HEK293 (cell line): ENCODE measurements around the gene DTNA.

Source experiments
- CTCF ChIA-PET: fragments of 350-600 bp; formaldehyde crosslinking; extraction: SDS; loops from one replicate; lab custom pipeline; 2021; ENCODE audit warnings: antibody characterized with exemption; lab: Yijun Ruan, JAX
- POLR2A ChIA-PET: fragments of 300-600 bp; formaldehyde crosslinking; extraction: SDS; loops from one replicate; lab custom pipeline; 2020; ENCODE audit warnings: antibody characterized with exemption, inconsistent platforms; lab: Yijun Ruan, JAX
- H3K27ac ChIP-seq: fragments of 200-500 bp; sonication (Bioruptor generic); 2 replicates; pipeline ENCODE4 v1.5.1; 2014; ENCODE audit warnings: low read depth, low read length, control low read depth, inconsistent platforms; ENCODE audit errors: extremely low read depth
- H3K36me3 ChIP-seq, 2 experiments: fragments of 200-500 bp in 1 of 2; sonication (Bioruptor generic) in 1 of 2; 1 replicate in 1 of 2; 2 replicates in 1 of 2; pipeline ENCODE4 v1.5.1; 2014 to 2017; ENCODE audit warnings: inconsistent platforms in 2 of 2, low read length in 2 of 2; ENCODE audit not compliant: control insufficient read depth in 2 of 2, insufficient read depth in 1 of 2
- H3K4me1 ChIP-seq: fragments of 200-500 bp; sonication (Bioruptor generic); 2 replicates; pipeline ENCODE4 v1.5.1; 2014; ENCODE audit warnings: mild to moderate bottlenecking, low read length, inconsistent platforms; ENCODE audit not compliant: control insufficient read depth, insufficient read depth
- H3K4me3 ChIP-seq: 2 replicates; pipeline ENCODE4 v1.5.1; 2011; ENCODE audit warnings: low read depth, mild to moderate bottlenecking, control low read depth, low read length, moderate library complexity
- H3K9me3 ChIP-seq: fragments of 200-500 bp; sonication (Bioruptor generic); 2 replicates; pipeline ENCODE4 v1.5.1; 2014; ENCODE audit warnings: low read depth, low read length, inconsistent platforms; ENCODE audit not compliant: control insufficient read depth, insufficient read depth
- BCL11B ChIP-seq: fragments of 450-650 bp; formaldehyde crosslinking; IDR thresholded peaks from 2 replicates; pipeline ENCODE4 v1.5.1; 2016; ENCODE audit warnings: low read depth, missing biosample characterization, missing genetic modification characterization
- FEZF1 ChIP-seq: fragments of 450-650 bp; formaldehyde crosslinking; IDR thresholded peaks from 2 replicates; pipeline ENCODE4 v1.5.1; 2016; ENCODE audit warnings: missing biosample characterization, missing genetic modification characterization
- GLIS2 ChIP-seq: fragments of 450-650 bp; formaldehyde crosslinking; IDR thresholded peaks from 2 replicates; pipeline ENCODE4 v1.5.1; 2016; ENCODE audit warnings: missing biosample characterization, missing genetic modification characterization
- HOXA7 ChIP-seq: sonication (generic); formaldehyde crosslinking; IDR thresholded peaks from 2 replicates; pipeline ENCODE4 v1.8.1; 2022; ENCODE audit warnings: missing genetic modification reagents, borderline replicate concordance
- HOXD13 ChIP-seq: sonication (generic); formaldehyde crosslinking; IDR thresholded peaks from 2 replicates; pipeline ENCODE4 v1.8.0; 2022; ENCODE audit warnings: missing genetic modification reagents, borderline replicate concordance
- IKZF3 ChIP-seq: fragments of 450-650 bp; IDR thresholded peaks from 2 replicates; pipeline ENCODE4 v1.5.0; 2018; ENCODE audit warnings: missing biosample characterization, mild to moderate bottlenecking, missing genetic modification characterization, moderate library complexity
- KLF1 ChIP-seq: fragments of 450-650 bp; formaldehyde crosslinking; IDR thresholded peaks from 2 replicates; pipeline ENCODE4 v1.5.1; 2016; ENCODE audit warnings: missing biosample characterization, missing genetic modification characterization
- MEIS1 ChIP-seq: sonication (generic); formaldehyde crosslinking; IDR thresholded peaks from 2 replicates; pipeline ENCODE4 v1.8.1; 2022; ENCODE audit warnings: missing genetic modification reagents, mild to moderate bottlenecking, borderline replicate concordance
- MYNN ChIP-seq: fragments of 450-650 bp; formaldehyde crosslinking; IDR thresholded peaks from 2 replicates; pipeline ENCODE4 v1.5.1; 2016; ENCODE audit warnings: missing biosample characterization, missing genetic modification characterization, borderline replicate concordance
- SALL2 ChIP-seq: fragments of 450-650 bp; formaldehyde crosslinking; IDR thresholded peaks from 2 replicates; pipeline ENCODE4 v1.5.0; 2017; ENCODE audit warnings: missing biosample characterization, mild to moderate bottlenecking, missing genetic modification characterization, borderline replicate concordance
- ZBTB21 ChIP-seq: fragments of 450-650 bp; formaldehyde crosslinking; IDR thresholded peaks from 2 replicates; pipeline ENCODE4 v1.5.1; 2017; ENCODE audit warnings: missing biosample characterization, missing genetic modification characterization
- ZIC2 ChIP-seq: fragments of 450-650 bp; formaldehyde crosslinking; IDR thresholded peaks from 2 replicates; pipeline ENCODE4 v1.5.1; 2016; ENCODE audit warnings: missing biosample characterization, missing genetic modification characterization
- ZNF138 ChIP-seq: fragments of 450-650 bp; formaldehyde crosslinking; IDR thresholded peaks from 2 replicates; pipeline ENCODE4 v1.5.1; 2016; ENCODE audit warnings: missing biosample characterization, missing genetic modification characterization, borderline replicate concordance
- ZNF175 ChIP-seq: fragments of 450-650 bp; formaldehyde crosslinking; IDR thresholded peaks from 2 replicates; pipeline ENCODE4 v1.5.1; 2016; ENCODE audit warnings: missing biosample characterization, missing genetic modification characterization
- ZNF211 ChIP-seq: fragments of 450-650 bp; formaldehyde crosslinking; IDR thresholded peaks from 2 replicates; pipeline ENCODE4 v1.5.1; 2016; ENCODE audit warnings: low read depth, missing biosample characterization, missing genetic modification characterization
- ZNF221 ChIP-seq: fragments of 450-650 bp; formaldehyde crosslinking; IDR thresholded peaks from 2 replicates; pipeline ENCODE4 v1.5.1; 2017; ENCODE audit warnings: missing biosample characterization, missing genetic modification characterization, borderline replicate concordance
- ZNF629 ChIP-seq: fragments of 450-650 bp; formaldehyde crosslinking; IDR thresholded peaks from 2 replicates; pipeline ENCODE4 v1.5.1; 2017; ENCODE audit warnings: missing biosample characterization, missing genetic modification characterization
- ZNF658 ChIP-seq: fragments of 450-650 bp; formaldehyde crosslinking; IDR thresholded peaks from 2 replicates; pipeline ENCODE4; 2016; ENCODE audit warnings: missing biosample characterization, missing genetic modification characterization
- TF ChIP-seq, protein P1 (sequence below): fragments of 450-650 bp; formaldehyde crosslinking; IDR thresholded peaks from 2 replicates; pipeline ENCODE4 v1.5.1; 2017; ENCODE audit warnings: missing biosample characterization, missing genetic modification characterization
- TF ChIP-seq, protein P2 (sequence below): fragments of 450-650 bp; formaldehyde crosslinking; IDR thresholded peaks from 2 replicates; pipeline ENCODE4 v1.5.1; 2017; ENCODE audit warnings: missing biosample characterization, missing genetic modification characterization
- TF ChIP-seq, protein P3 (sequence below): fragments of 450-650 bp; formaldehyde crosslinking; IDR thresholded peaks from 2 replicates; pipeline ENCODE4 v1.5.1; 2016; ENCODE audit warnings: missing biosample characterization, missing genetic modification characterization
- TF ChIP-seq, protein P4 (sequence below): fragments of 450-650 bp; formaldehyde crosslinking; IDR thresholded peaks from 2 replicates; pipeline ENCODE4 v1.5.1; 2017; ENCODE audit warnings: missing biosample characterization, missing genetic modification characterization
- TF ChIP-seq, protein P5 (sequence below): fragments of 450-650 bp; formaldehyde crosslinking; IDR thresholded peaks from 2 replicates; pipeline ENCODE4 v1.5.1; 2017; ENCODE audit warnings: missing biosample characterization, missing genetic modification characterization

DTNA gene

DNA sequence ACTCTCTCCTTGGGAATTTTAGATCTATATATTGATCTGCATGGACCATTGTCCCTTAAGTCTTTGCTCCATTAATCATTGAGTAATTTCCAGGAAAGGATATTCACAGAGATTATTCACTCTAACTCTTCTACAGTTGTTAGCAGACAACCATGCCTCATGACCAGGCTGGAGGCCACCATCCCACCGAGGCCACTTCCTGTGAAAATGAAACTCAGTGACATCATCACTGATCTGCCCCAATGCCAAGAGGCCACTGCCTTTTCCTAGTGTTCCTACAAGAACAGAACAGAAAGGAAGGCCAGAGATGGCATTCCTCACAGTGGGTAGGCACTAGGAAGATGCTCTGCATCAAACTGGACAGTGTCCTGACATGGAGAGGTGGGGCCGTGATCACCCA lies 161.3 kb downstream of the DTNA start:
- TF ChIP-seq MEIS1 (CRISPR knock-in tag) (no peak), ZNF221 (tag by site-specific recombination) (no peak), BCL11B (tag by site-specific recombination) (no peak), MYNN (tag by site-specific recombination) (no peak), ZBTB21 (no peak), SALL2 (tag by site-specific recombination) (no peak), FEZF1 (tag by site-specific recombination) (no peak), GLIS2 (no peak), ZNF211 (tag by site-specific recombination) (no peak), IKZF3 (tag by site-specific recombination) (no peak)
- TF ChIP-seq, protein P1, sequence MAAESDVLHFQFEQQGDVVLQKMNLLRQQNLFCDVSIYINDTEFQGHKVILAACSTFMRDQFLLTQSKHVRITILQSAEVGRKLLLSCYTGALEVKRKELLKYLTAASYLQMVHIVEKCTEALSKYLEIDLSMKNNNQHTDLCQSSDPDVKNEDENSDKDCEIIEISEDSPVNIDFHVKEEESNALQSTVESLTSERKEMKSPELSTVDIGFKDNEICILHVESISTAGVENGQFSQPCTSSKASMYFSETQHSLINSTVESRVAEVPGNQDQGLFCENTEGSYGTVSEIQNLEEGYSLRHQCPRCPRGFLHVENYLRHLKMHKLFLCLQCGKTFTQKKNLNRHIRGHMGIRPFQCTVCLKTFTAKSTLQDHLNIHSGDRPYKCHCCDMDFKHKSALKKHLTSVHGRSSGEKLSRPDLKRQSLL (tag by site-specific recombination): no peak
- TF ChIP-seq, protein P2, sequence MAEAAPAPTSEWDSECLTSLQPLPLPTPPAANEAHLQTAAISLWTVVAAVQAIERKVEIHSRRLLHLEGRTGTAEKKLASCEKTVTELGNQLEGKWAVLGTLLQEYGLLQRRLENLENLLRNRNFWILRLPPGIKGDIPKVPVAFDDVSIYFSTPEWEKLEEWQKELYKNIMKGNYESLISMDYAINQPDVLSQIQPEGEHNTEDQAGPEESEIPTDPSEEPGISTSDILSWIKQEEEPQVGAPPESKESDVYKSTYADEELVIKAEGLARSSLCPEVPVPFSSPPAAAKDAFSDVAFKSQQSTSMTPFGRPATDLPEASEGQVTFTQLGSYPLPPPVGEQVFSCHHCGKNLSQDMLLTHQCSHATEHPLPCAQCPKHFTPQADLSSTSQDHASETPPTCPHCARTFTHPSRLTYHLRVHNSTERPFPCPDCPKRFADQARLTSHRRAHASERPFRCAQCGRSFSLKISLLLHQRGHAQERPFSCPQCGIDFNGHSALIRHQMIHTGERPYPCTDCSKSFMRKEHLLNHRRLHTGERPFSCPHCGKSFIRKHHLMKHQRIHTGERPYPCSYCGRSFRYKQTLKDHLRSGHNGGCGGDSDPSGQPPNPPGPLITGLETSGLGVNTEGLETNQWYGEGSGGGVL (tag by site-specific recombination): no peak
- TF ChIP-seq, protein P3, sequence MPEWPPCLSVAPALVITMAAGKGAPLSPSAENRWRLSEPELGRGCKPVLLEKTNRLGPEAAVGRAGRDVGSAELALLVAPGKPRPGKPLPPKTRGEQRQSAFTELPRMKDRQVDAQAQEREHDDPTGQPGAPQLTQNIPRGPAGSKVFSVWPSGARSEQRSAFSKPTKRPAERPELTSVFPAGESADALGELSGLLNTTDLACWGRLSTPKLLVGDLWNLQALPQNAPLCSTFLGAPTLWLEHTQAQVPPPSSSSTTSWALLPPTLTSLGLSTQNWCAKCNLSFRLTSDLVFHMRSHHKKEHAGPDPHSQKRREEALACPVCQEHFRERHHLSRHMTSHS: no peak
- TF ChIP-seq, protein P4, sequence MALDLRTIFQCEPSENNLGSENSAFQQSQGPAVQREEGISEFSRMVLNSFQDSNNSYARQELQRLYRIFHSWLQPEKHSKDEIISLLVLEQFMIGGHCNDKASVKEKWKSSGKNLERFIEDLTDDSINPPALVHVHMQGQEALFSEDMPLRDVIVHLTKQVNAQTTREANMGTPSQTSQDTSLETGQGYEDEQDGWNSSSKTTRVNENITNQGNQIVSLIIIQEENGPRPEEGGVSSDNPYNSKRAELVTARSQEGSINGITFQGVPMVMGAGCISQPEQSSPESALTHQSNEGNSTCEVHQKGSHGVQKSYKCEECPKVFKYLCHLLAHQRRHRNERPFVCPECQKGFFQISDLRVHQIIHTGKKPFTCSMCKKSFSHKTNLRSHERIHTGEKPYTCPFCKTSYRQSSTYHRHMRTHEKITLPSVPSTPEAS: no peak
- ChIA-PET CTCF (interaction anchor here (0.6 kb wide), 1 partner anchor 1038 kb away, joined by 3 read pairs; no protein-coding TSS in a partner anchor), POLR2A (no interaction called here)
- no peak overlapping the region for H3K4me3 ChIP-seq
- H3K9me3 ChIP-seq: no peaks in the 10 kb centered on the region
- no peak overlapping the region for H3K27ac ChIP-seq
- no peaks in the 10 kb centered on the region for H3K36me3 ChIP-seq
- no peaks in the 10 kb centered on the region for H3K4me1 ChIP-seq

DNA sequence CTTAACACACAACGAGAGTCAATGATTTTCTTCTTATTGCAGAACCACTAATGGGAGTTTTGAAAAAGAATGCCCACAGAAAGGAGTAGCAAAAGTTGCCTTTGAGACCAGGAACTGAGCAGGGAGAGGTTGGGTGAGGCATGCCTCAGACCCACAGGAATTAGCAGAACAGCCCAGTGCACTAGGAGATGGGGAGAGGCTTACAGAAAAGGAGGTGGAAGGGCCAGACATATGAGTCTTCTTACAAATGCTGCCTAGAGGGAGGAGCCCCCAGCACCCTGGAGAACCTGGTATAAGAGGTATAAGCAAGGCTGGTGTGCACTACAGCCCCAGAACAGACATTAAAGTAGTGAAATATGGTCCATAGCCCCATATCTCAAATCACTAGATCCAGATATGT lies 162.0 kb downstream of the DTNA start:
- CTCF ChIA-PET: no interaction called here
- Histone ChIP-seq H3K9me3 (no peaks in the 10 kb centered on the region), H3K4me1 (no peaks in the 10 kb centered on the region), H3K36me3 (no peaks in the 10 kb centered on the region), H3K4me3 (no peak overlapping the region), H3K27ac (no peak overlapping the region)
- TF ChIP-seq ZNF138: no peak
- TF ChIP-seq KLF1 (tag by site-specific recombination): no peak
- no peak for TF ChIP-seq ZNF658 (tag by site-specific recombination)
- TF ChIP-seq, protein P5, sequence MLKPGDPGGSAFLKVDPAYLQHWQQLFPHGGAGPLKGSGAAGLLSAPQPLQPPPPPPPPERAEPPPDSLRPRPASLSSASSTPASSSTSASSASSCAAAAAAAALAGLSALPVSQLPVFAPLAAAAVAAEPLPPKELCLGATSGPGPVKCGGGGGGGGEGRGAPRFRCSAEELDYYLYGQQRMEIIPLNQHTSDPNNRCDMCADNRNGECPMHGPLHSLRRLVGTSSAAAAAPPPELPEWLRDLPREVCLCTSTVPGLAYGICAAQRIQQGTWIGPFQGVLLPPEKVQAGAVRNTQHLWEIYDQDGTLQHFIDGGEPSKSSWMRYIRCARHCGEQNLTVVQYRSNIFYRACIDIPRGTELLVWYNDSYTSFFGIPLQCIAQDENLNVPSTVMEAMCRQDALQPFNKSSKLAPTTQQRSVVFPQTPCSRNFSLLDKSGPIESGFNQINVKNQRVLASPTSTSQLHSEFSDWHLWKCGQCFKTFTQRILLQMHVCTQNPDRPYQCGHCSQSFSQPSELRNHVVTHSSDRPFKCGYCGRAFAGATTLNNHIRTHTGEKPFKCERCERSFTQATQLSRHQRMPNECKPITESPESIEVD (tag by site-specific recombination): no peak
- TF ChIP-seq HOXA7 (CRISPR knock-in tag): no peak
- TF ChIP-seq HOXD13 (CRISPR knock-in tag): no peak
- TF ChIP-seq ZNF629: no peak
- no peak for TF ChIP-seq ZIC2 (tag by site-specific recombination)
- TF ChIP-seq ZNF175 (tag by site-specific recombination): no peak
- TF ChIP-seq, all 188 proteins: peak for 0
- POLR2A ChIA-PET: no interaction called here
